GM23338 (cell line): Measurements from ENCODE around the gene VSIG10. TPM values are rescaled to one million over a fixed set of nuclear protein-coding genes. Genes with fewer than 3 reads are reported as not detected.

Source experiments
- ATAC-seq: fragments of 200-7000 bp; cut with Tn5 transposase; 3 replicates; pipeline ENCODE4 v1.9.1; 2020
- DNase-seq: peaks from one replicate; pipeline ENCODE4 v3.0.0-alpha.2; 2015; ENCODE audit warnings: low spot score
- H2AFZ ChIP-seq: fragments of 200-600 bp; sonication (generic); 2 replicates; pipeline ENCODE4 v1.8.0; 2016; ENCODE audit warnings: antibody characterized with exemption, mild to moderate bottlenecking, moderate library complexity
- H3F3A ChIP-seq: fragments of 200-600 bp; sonication (generic); replicated peaks from 2 replicates; pipeline ENCODE4 v1.8.0; 2017; ENCODE audit warnings: antibody characterized with exemption, mixed run types, low read depth
- H3K27ac ChIP-seq: fragments of 200-600 bp; sonication (generic); 2 replicates; pipeline ENCODE4 v1.6.1; 2016; ENCODE audit warnings: low read depth
- H3K27me3 ChIP-seq: fragments of 200-600 bp; sonication (generic); 2 replicates; pipeline ENCODE4 v1.8.0; 2016; ENCODE audit warnings: mild to moderate bottlenecking, mixed run types, moderate library complexity; ENCODE audit not compliant: insufficient read depth
- H3K36me3 ChIP-seq: fragments of 200-600 bp; sonication (generic); 2 replicates; pipeline ENCODE4 v1.8.0; 2016; ENCODE audit warnings: mild to moderate bottlenecking; ENCODE audit not compliant: insufficient read depth
- H3K4me1 ChIP-seq: fragments of 200-600 bp; sonication (generic); 2 replicates; pipeline ENCODE4 v1.8.0; 2016; ENCODE audit warnings: mild to moderate bottlenecking, moderate library complexity; ENCODE audit not compliant: insufficient read depth
- H3K4me2 ChIP-seq: fragments of 200-600 bp; sonication (generic); 2 replicates; pipeline ENCODE4 v1.7.1; 2017; ENCODE audit warnings: mixed run types
- H3K4me3 ChIP-seq: fragments of 200-600 bp; sonication (generic); 2 replicates; pipeline ENCODE4 v1.6.1; 2016; ENCODE audit warnings: mixed run types
- H3K79me2 ChIP-seq: fragments of 200-600 bp; sonication (generic); replicated peaks from 2 replicates; pipeline ENCODE4 v1.8.0; 2017; ENCODE audit warnings: mild to moderate bottlenecking; ENCODE audit not compliant: insufficient read depth
- H3K9me2 ChIP-seq: fragments of 200-600 bp; sonication (generic); 2 replicates; pipeline ENCODE4 v1.8.0; 2017; ENCODE audit not compliant: insufficient read depth
- H4K20me1 ChIP-seq: fragments of 200-600 bp; sonication (generic); replicated peaks from 2 replicates; pipeline ENCODE4 v1.8.0; 2017; ENCODE audit warnings: mild to moderate bottlenecking; ENCODE audit not compliant: insufficient read depth
- H3K27ac Mint-ChIP-seq: 2 replicates; pipeline ENCODE4 v1.8.0; 2020; ENCODE audit warnings: inconsistent platforms, mild to moderate bottlenecking, moderate library complexity, mixed read lengths
- H3K27me3 Mint-ChIP-seq: 3 replicates; pipeline ENCODE4 v1.8.0; 2022; ENCODE audit warnings: low read depth, mild to moderate bottlenecking, moderate library complexity, mixed read lengths, inconsistent platforms; ENCODE audit not compliant: insufficient read depth, poor library complexity
- H3K36me3 Mint-ChIP-seq: 3 replicates; pipeline ENCODE4 v1.8.0; 2021; ENCODE audit warnings: low read depth, mild to moderate bottlenecking, inconsistent platforms, moderate library complexity, mixed read lengths
- H3K4me1 Mint-ChIP-seq: 3 replicates; pipeline ENCODE4 v1.8.0; 2020; ENCODE audit warnings: mild to moderate bottlenecking, inconsistent platforms, mixed read lengths
- H3K4me3 Mint-ChIP-seq: 3 replicates; pipeline ENCODE4 v1.8.0; 2021; ENCODE audit warnings: moderate library complexity, mild to moderate bottlenecking, inconsistent platforms, mixed read lengths
- H3K9me3 Mint-ChIP-seq: 3 replicates; pipeline ENCODE4 v1.8.0; 2020; ENCODE audit warnings: moderate library complexity, mild to moderate bottlenecking, inconsistent platforms, mixed read lengths
- CREB1 ChIP-seq: fragments of 250-450 bp; sonication (Bioruptor Pico); IDR thresholded peaks from 2 replicates; pipeline ENCODE4 v1.5.0; 2020; ENCODE audit warnings: low read depth, mild to moderate bottlenecking, moderate library complexity
- CTCF ChIP-seq, 2 experiments: fragments of 200-600 bp in 1 of 2; sonication (generic) in 1 of 2; conservative IDR thresholded peaks; 2 replicates each; pipeline versions ENCODE4 v1.5.1 to v1.6.1; 2016 to 2017; ENCODE audit warnings: antibody characterized with exemption in 2 of 2, low read depth in 2 of 2, mild to moderate bottlenecking in 2 of 2, moderate library complexity in 1 of 2
- EZH2 ChIP-seq: fragments of 200-600 bp; sonication (generic); IDR thresholded peaks from one replicate; pipeline ENCODE4 v1.8.0; 2017; ENCODE audit warnings: antibody characterized with exemption, mild to moderate bottlenecking, low read depth; ENCODE audit not compliant: unreplicated experiment
- EZH2phosphoT487 ChIP-seq: fragments of 200-600 bp; sonication (generic); IDR thresholded peaks from one replicate; pipeline ENCODE4 v1.8.1; 2018; ENCODE audit warnings: antibody characterized with exemption; ENCODE audit not compliant: unreplicated experiment
- NANOG ChIP-seq: IDR thresholded peaks from 2 replicates; pipeline ENCODE4 v1.6.1; 2016; ENCODE audit warnings: antibody characterized with exemption, borderline replicate concordance
- POLR2AphosphoS5 ChIP-seq: IDR thresholded peaks from 2 replicates; pipeline ENCODE4 v1.6.1; 2016; ENCODE audit warnings: antibody characterized with exemption, low read depth
- STAT1 ChIP-seq: IDR thresholded peaks from one replicate; pipeline ENCODE4 v1.6.1; 2016; ENCODE audit warnings: antibody characterized with exemption; ENCODE audit not compliant: unreplicated experiment
- ZNF114 ChIP-seq: fragments of 250-450 bp; sonication (Bioruptor Pico); IDR thresholded peaks from 2 replicates; pipeline ENCODE4 v1.5.0; 2020; ENCODE audit warnings: mild to moderate bottlenecking, moderate library complexity
- ZNF331 ChIP-seq: fragments of 250-450 bp; sonication (Bioruptor Pico); IDR thresholded peaks from 2 replicates; pipeline ENCODE4 v1.5.0; 2020; ENCODE audit warnings: low read depth, mild to moderate bottlenecking, moderate library complexity
- polyA plus RNA-seq: library from polyadenylated mRNA; unstranded; fragments of >200 nt; fragmentation: Nextera tagmentation; extraction: Ambion mirVana; gene quantifications from 2 replicates; pipeline ENCODE4 v1.2.1, GENCODE V29; 2016
- total RNA-seq: library from RNA; depleted of rRNA; stranded (reverse); fragments of >200 nt; shearing (Covaris generic); gene quantifications from 2 replicates; pipeline ENCODE4 v1.2.3, GENCODE V29; 2014
- TF ChIP-seq, protein P1 (sequence below): IDR thresholded peaks from one replicate; pipeline ENCODE4 v1.6.1; 2018; ENCODE audit warnings: antibody characterized with exemption; ENCODE audit not compliant: unreplicated experiment
- TF ChIP-seq, protein P2 (sequence below): IDR thresholded peaks from 2 replicates; pipeline ENCODE4 v1.6.1; 2016; ENCODE audit warnings: antibody characterized with exemption

Gene VSIG10
- total and polyA plus RNA-seq, 2 experiments from 2014 or later: 52.1 to 98.5 TPM

DNA sequence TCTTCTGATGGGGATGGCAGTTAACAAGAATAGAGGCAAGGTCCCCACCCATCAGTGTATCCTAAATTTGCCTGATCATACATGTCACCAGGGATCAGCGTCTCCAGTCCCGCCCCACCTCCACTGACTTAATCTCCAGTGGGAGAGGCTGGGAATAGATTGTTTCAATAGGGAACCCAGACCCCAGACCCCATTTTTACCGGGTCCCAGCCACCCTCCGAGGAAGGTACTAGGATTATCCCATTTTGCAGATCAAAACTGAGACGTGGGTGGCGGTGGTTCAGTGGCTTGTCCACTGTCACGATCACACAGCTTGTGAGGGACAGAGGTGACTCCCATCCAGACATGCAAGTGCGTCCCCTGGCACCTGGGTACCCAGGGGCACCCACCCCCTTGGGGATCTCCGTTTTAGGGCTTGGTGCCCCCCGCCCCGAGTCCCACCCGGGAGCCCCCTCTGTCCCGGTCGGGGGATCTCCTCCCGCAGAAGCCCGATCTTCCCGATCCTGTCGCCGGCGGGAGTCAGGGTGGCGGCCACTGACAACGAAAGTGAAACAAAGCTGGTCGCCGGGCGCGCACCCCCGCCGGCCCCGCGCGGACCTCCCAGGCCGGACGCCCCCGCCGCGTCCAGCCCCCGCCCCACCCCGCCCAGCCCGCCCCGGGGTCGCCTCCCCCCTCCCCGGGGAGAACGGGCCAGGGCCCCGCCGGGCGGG lies 43.4 kb downstream of the VSIG10 start:
- no peak overlapping the region for H2AFZ ChIP-seq

GRCh38 chr12:118059341-118060191 lies 44.2 kb downstream of the VSIG10 start:
- H3K36me3 Mint-ChIP-seq: peaks cover 14% of the 10 kb centered on the region
- Histone ChIP-seq H3K4me3 (peak overlapping the region; percentile 77), H3K79me2 (peaks cover 46% of the 10 kb centered on the region), H3F3A (peaks cover 26% of the 10 kb centered on the region), H3K27me3 (no peaks in the 10 kb centered on the region), H4K20me1 (peaks cover 12% of the 10 kb centered on the region; the same call in 1 of the 2 replicates), H3K36me3 (no peaks in the 10 kb centered on the region), H2AFZ (no peak overlapping the region), H3K4me2 (peak overlapping the region; percentile 97), H3K27ac (peak overlapping the region; percentile 71), H3K9me2 (no peaks in the 10 kb centered on the region), H3K4me1 (peaks cover 28% of the 10 kb centered on the region)
- H3K9me3 Mint-ChIP-seq: peaks cover 4% of the 10 kb centered on the region; the same call in 1 of the 3 replicates
- ATAC-seq (no peak), DNase-seq (peak; percentile 27)
- peak overlapping the region; percentile 51; the same call in 1 of the 2 replicates for H3K27ac Mint-ChIP-seq
- peaks cover 26% of the 10 kb centered on the region for H3K27me3 Mint-ChIP-seq
- peak overlapping the region; percentile 80 for H3K4me3 Mint-ChIP-seq
- H3K4me1 Mint-ChIP-seq: peaks cover 42% of the 10 kb centered on the region
- TF ChIP-seq, protein P1, sequence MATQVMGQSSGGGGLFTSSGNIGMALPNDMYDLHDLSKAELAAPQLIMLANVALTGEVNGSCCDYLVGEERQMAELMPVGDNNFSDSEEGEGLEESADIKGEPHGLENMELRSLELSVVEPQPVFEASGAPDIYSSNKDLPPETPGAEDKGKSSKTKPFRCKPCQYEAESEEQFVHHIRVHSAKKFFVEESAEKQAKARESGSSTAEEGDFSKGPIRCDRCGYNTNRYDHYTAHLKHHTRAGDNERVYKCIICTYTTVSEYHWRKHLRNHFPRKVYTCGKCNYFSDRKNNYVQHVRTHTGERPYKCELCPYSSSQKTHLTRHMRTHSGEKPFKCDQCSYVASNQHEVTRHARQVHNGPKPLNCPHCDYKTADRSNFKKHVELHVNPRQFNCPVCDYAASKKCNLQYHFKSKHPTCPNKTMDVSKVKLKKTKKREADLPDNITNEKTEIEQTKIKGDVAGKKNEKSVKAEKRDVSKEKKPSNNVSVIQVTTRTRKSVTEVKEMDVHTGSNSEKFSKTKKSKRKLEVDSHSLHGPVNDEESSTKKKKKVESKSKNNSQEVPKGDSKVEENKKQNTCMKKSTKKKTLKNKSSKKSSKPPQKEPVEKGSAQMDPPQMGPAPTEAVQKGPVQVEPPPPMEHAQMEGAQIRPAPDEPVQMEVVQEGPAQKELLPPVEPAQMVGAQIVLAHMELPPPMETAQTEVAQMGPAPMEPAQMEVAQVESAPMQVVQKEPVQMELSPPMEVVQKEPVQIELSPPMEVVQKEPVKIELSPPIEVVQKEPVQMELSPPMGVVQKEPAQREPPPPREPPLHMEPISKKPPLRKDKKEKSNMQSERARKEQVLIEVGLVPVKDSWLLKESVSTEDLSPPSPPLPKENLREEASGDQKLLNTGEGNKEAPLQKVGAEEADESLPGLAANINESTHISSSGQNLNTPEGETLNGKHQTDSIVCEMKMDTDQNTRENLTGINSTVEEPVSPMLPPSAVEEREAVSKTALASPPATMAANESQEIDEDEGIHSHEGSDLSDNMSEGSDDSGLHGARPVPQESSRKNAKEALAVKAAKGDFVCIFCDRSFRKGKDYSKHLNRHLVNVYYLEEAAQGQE: no peak
- TF ChIP-seq CREB1 (CRISPR knock-in tag): no peak
- TF ChIP-seq, protein P2, sequence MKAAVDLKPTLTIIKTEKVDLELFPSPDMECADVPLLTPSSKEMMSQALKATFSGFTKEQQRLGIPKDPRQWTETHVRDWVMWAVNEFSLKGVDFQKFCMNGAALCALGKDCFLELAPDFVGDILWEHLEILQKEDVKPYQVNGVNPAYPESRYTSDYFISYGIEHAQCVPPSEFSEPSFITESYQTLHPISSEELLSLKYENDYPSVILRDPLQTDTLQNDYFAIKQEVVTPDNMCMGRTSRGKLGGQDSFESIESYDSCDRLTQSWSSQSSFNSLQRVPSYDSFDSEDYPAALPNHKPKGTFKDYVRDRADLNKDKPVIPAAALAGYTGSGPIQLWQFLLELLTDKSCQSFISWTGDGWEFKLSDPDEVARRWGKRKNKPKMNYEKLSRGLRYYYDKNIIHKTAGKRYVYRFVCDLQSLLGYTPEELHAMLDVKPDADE: no peak
- TF ChIP-seq CTCF (conservative IDR thresholded peaks at IDR 0.05; ENCODE audit: low read depth in 2 of 2): no peak
- no peak for TF ChIP-seq ZNF114 (CRISPR knock-in tag)
- no peak for TF ChIP-seq POLR2AphosphoS5
- TF ChIP-seq STAT1: no peak

More for the DNA sequence above, 43.4 kb downstream of the VSIG10 start:
- peak overlapping the region; percentile 71 for H3K27ac ChIP-seq
- DNase-seq (peak; percentile 24), ATAC-seq (no peak)
- Mint-ChIP-seq H3K27me3 (peaks cover 24% of the 10 kb centered on the region), H3K4me1 (peaks cover 46% of the 10 kb centered on the region), H3K9me3 (peaks cover 4% of the 10 kb centered on the region; the same call in 1 of the 3 replicates), H3K4me3 (peak overlapping the region; percentile 80), H3K27ac (peak overlapping the region; percentile 51), H3K36me3 (peaks cover 15% of the 10 kb centered on the region)
- peaks cover 11% of the 10 kb centered on the region; the same call in 1 of the 2 replicates for H4K20me1 ChIP-seq
- no peaks in the 10 kb centered on the region for H3K27me3 ChIP-seq
- peaks cover 41% of the 10 kb centered on the region for H3K79me2 ChIP-seq
- TF ChIP-seq EZH2phosphoT487: no peak
- TF ChIP-seq POLR2AphosphoS5: no peak
- TF ChIP-seq ZNF331 (CRISPR knock-in tag): no peak
- TF ChIP-seq EZH2: no peak
- TF ChIP-seq, protein P1: no peak
- no peak for TF ChIP-seq NANOG
- no peaks in the 10 kb centered on the region for H3K36me3 ChIP-seq
- peaks cover 27% of the 10 kb centered on the region for H3F3A ChIP-seq
- peaks cover 28% of the 10 kb centered on the region for H3K4me1 ChIP-seq
- H3K9me2 ChIP-seq: no peaks in the 10 kb centered on the region
- peak overlapping the region; percentile 97 for H3K4me2 ChIP-seq
- H3K4me3 ChIP-seq: peak overlapping the region; percentile 77
